KMS-11 (cell line): ENCODE measurements around the gene HNF1A.

Experiments
- H2AFZ ChIP-seq: fragments of 200-600 bp; sonication (generic); 2 replicates; pipeline ENCODE4 v1.6.1; 2016; ENCODE audit warnings: antibody characterized with exemption, mixed run types, low read depth
- H3K27ac ChIP-seq: fragments of 200-600 bp; sonication (generic); 2 replicates; pipeline ENCODE4 v1.6.1; 2016; ENCODE audit warnings: mild to moderate bottlenecking, mixed run types
- H3K27me3 ChIP-seq: fragments of 200-600 bp; sonication (generic); 2 replicates; pipeline ENCODE4 v1.6.1; 2017; ENCODE audit warnings: mild to moderate bottlenecking, low read depth, mixed run types, moderate library complexity; ENCODE audit not compliant: insufficient read depth
- H3K36me3 ChIP-seq: fragments of 200-600 bp; sonication (generic); 2 replicates; pipeline ENCODE4 v1.6.1; 2017; ENCODE audit warnings: mild to moderate bottlenecking, mixed run types; ENCODE audit not compliant: insufficient read depth
- H3K4me1 ChIP-seq: fragments of 200-600 bp; sonication (generic); 2 replicates; pipeline ENCODE4 v1.6.1; 2016; ENCODE audit warnings: mild to moderate bottlenecking, low read depth, mixed run types; ENCODE audit not compliant: poor library complexity, severe bottlenecking
- H3K4me2 ChIP-seq: fragments of 200-600 bp; sonication (generic); 2 replicates; pipeline ENCODE4 v1.7.0; 2016; ENCODE audit warnings: mild to moderate bottlenecking, mixed run types
- H3K4me3 ChIP-seq: fragments of 200-600 bp; sonication (generic); IDR thresholded peaks from 2 replicates; pipeline ENCODE4 v1.6.1; 2017; ENCODE audit warnings: low read depth, low read length, mixed read lengths; ENCODE audit not compliant: insufficient read depth
- H3K79me2 ChIP-seq: fragments of 200-600 bp; sonication (generic); 2 replicates; pipeline ENCODE4 v1.6.1; 2016; ENCODE audit warnings: low read depth, mixed run types; ENCODE audit not compliant: insufficient read depth
- H3K9ac ChIP-seq: fragments of 200-600 bp; sonication (generic); 2 replicates; pipeline ENCODE4 v1.6.1; 2016; ENCODE audit warnings: mild to moderate bottlenecking, mixed run types
- H4K20me1 ChIP-seq: fragments of 200-600 bp; sonication (generic); 2 replicates; pipeline ENCODE4 v1.6.1; 2016; ENCODE audit warnings: mild to moderate bottlenecking, mixed run types; ENCODE audit not compliant: insufficient read depth
- CTCF ChIP-seq: fragments of 200-600 bp; sonication (generic); conservative IDR thresholded peaks from 2 replicates; pipeline ENCODE4 v1.6.1; 2017; ENCODE audit warnings: low read depth, mild to moderate bottlenecking, antibody characterized with exemption, low read length, moderate library complexity, mixed read lengths

HNF1A gene

DNA sequence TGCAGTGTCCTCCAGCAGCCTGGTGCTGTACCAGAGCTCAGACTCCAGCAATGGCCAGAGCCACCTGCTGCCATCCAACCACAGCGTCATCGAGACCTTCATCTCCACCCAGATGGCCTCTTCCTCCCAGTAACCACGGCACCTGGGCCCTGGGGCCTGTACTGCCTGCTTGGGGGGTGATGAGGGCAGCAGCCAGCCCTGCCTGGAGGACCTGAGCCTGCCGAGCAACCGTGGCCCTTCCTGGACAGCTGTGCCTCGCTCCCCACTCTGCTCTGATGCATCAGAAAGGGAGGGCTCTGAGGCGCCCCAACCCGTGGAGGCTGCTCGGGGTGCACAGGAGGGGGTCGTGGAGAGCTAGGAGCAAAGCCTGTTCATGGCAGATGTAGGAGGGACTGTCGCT lies 22.7 kb downstream of the HNF1A start:
- Histone ChIP-seq H3K4me2 (no peak overlapping the region), H4K20me1 (no peaks in the 10 kb centered on the region), H2AFZ (no peak overlapping the region), H3K4me3 (no peak overlapping the region), H3K4me1 (peaks cover 8% of the 10 kb centered on the region), H3K27me3 (no peaks in the 10 kb centered on the region), H3K9ac (no peak overlapping the region), H3K27ac (no peak overlapping the region), H3K79me2 (no peaks in the 10 kb centered on the region), H3K36me3 (no peaks in the 10 kb centered on the region)
- TF ChIP-seq CTCF: no peak

GRCh38 chr12:121001841-121002483 lies 23.6 kb downstream of the HNF1A start:
- Histone ChIP-seq H3K4me2 (no peak overlapping the region), H3K4me1 (peaks cover 8% of the 10 kb centered on the region), H2AFZ (no peak overlapping the region), H3K79me2 (no peaks in the 10 kb centered on the region), H3K36me3 (no peaks in the 10 kb centered on the region), H4K20me1 (no peaks in the 10 kb centered on the region), H3K9ac (no peak overlapping the region), H3K27me3 (no peaks in the 10 kb centered on the region), H3K4me3 (no peak overlapping the region), H3K27ac (no peak overlapping the region)
- TF ChIP-seq CTCF: no peak

GRCh38 chr12:121003650-121004049 lies 25.3 kb downstream of the HNF1A start:
- Histone ChIP-seq H3K4me1 (peaks cover 8% of the 10 kb centered on the region), H4K20me1 (no peaks in the 10 kb centered on the region), H3K4me3 (no peak overlapping the region), H3K27me3 (no peaks in the 10 kb centered on the region), H2AFZ (no peak overlapping the region), H3K79me2 (no peaks in the 10 kb centered on the region), H3K9ac (no peak overlapping the region), H3K27ac (no peak overlapping the region), H3K4me2 (no peak overlapping the region), H3K36me3 (no peaks in the 10 kb centered on the region)
- TF ChIP-seq CTCF: no peak

GRCh38 chr12:121004253-121004815 lies 26.0 kb downstream of the HNF1A start:
- peaks cover 8% of the 10 kb centered on the region for H3K4me1 ChIP-seq
- no peaks in the 10 kb centered on the region for H3K27me3 ChIP-seq
- no peaks in the 10 kb centered on the region for H3K79me2 ChIP-seq
- no peaks in the 10 kb centered on the region for H4K20me1 ChIP-seq
- H3K9ac ChIP-seq: no peak overlapping the region
- no peak for TF ChIP-seq CTCF
- H3K4me3 ChIP-seq: no peak overlapping the region
- H3K4me2 ChIP-seq: no peak overlapping the region
- H3K27ac ChIP-seq: no peak overlapping the region
- no peak overlapping the region for H2AFZ ChIP-seq
- no peaks in the 10 kb centered on the region for H3K36me3 ChIP-seq
